ENCODE data around the gene STARD3NL.

DNA sequence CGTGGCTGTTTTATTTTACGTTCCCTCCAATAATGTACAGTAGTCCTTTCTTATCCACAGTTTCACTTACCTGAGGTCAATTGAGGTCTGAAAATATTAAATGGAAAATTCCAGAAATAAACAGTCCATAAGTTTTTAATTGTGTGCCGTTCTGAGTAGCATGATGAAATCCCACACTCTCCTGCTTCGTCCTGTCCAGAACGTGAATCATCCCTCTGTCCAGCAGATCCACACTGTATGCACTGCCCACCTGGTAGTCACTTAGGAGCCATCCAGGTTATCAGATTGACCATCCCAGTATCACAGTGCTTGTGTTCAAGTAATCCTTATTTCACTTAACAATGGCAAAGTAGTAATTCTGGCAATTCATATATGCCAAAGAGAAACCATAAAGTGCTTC lies 46.3 kb downstream of the STARD3NL start:
- TF ChIP-seq POLR2AphosphoS5 (IDR thresholded peaks at IDR 0.05; ENCODE audit: low read depth, low read length) (no peak), POLR2A (IDR thresholded peaks at IDR 0.05; ENCODE audit: low read depth, low read length) (no peak), TAF1 (IDR thresholded peaks at IDR 0.05; ENCODE audit: borderline replicate concordance, low read depth, low read length) (no peak)

All from GM12892 (cell line).